HepG2 (cell line): ENCODE results near the gene PLD2. TPM values are rescaled to one million over a fixed set of nuclear protein-coding genes. Genes with fewer than 3 reads are reported as not detected.
A peak's percentile ranks its signal among the peaks of the same experiment; 100 is the strongest.

Experiments
- AGO2 ChIP-seq: fragments of 200-400 bp; formaldehyde crosslinking; optimal IDR thresholded peaks from 2 replicates; pipeline ENCODE3; 2017; ENCODE audit warnings: mild to moderate bottlenecking, low read depth, low read length, moderate library complexity
- CBX2 ChIP-seq, 2 experiments: fragments of 200-600 bp in 1 of 2; sonication (generic); formaldehyde crosslinking in 1 of 2; IDR thresholded peaks; 2 replicates each; pipeline versions ENCODE4 v1.7.0 to v1.8.1; 2018 to 2022; ENCODE audit warnings: low read depth in 2 of 2, low read length in 1 of 2, mild to moderate bottlenecking in 1 of 2, missing genetic modification reagents in 1 of 2
- FOSL1 ChIP-seq: sonication (generic); formaldehyde crosslinking; IDR thresholded peaks from 2 replicates; pipeline ENCODE4 v1.9.0; 2021; ENCODE audit warnings: missing genetic modification reagents, borderline replicate concordance
- GATA4 ChIP-seq: sonication (generic); IDR thresholded peaks from 2 replicates; pipeline ENCODE4 v1.6.1; 2016; ENCODE audit warnings: antibody characterized with exemption, low read depth, borderline replicate concordance
- HMGA1 ChIP-seq: sonication (generic); formaldehyde crosslinking; conservative IDR thresholded peaks from 2 replicates; pipeline ENCODE4 v1.4.0; 2020; ENCODE audit warnings: missing genetic modification reagents
- KLF11 ChIP-seq: IDR thresholded peaks from 2 replicates; pipeline ENCODE4 v1.6.1; 2016; ENCODE audit warnings: missing compliant biosample characterization
- KLF12 ChIP-seq: sonication (generic); formaldehyde crosslinking; IDR thresholded peaks from 2 replicates; pipeline ENCODE4 v1.4.0; 2020; ENCODE audit warnings: missing genetic modification reagents, borderline replicate concordance
- KLF15 ChIP-seq: sonication (generic); formaldehyde crosslinking; IDR thresholded peaks from 2 replicates; pipeline ENCODE4 v1.8.1; 2023; ENCODE audit warnings: borderline replicate concordance, mild to moderate bottlenecking, inconsistent platforms, missing genetic modification reagents, mixed read lengths
- MBD4 ChIP-seq: IDR thresholded peaks from 2 replicates; pipeline ENCODE4 v1.6.1; 2012; ENCODE audit warnings: low read length, inconsistent platforms, borderline replicate concordance
- MED8 ChIP-seq: sonication (generic); formaldehyde crosslinking; IDR thresholded peaks from 2 replicates; pipeline ENCODE4 v1.8.1; 2023; ENCODE audit warnings: mild to moderate bottlenecking, missing genetic modification reagents; ENCODE audit not compliant: insufficient replicate concordance
- PTBP1 ChIP-seq: fragments of 200-400 bp; formaldehyde crosslinking; IDR thresholded peaks from 2 replicates; pipeline ENCODE4 v1.6.1; 2018; ENCODE audit warnings: low read length, low read depth; ENCODE audit not compliant: poor library complexity, severe bottlenecking
- RELA ChIP-seq: sonication (generic); formaldehyde crosslinking; IDR thresholded peaks from 2 replicates; pipeline ENCODE4 v1.4.0; 2020; ENCODE audit warnings: missing genetic modification reagents
- SMAD1 ChIP-seq: sonication (generic); formaldehyde crosslinking; IDR thresholded peaks from 2 replicates; pipeline ENCODE4 v1.4.0; 2020; ENCODE audit warnings: missing genetic modification reagents, low read depth, mild to moderate bottlenecking, borderline replicate concordance
- SP5 ChIP-seq: IDR thresholded peaks from 2 replicates; pipeline ENCODE4 v1.6.1; 2016; ENCODE audit warnings: low read depth, borderline replicate concordance
- TSC22D2 ChIP-seq: sonication (generic); formaldehyde crosslinking; IDR thresholded peaks from 2 replicates; pipeline ENCODE4 v1.5.1; 2020; ENCODE audit warnings: missing genetic modification reagents, mild to moderate bottlenecking, borderline replicate concordance
- ZBTB42 ChIP-seq: sonication (generic); formaldehyde crosslinking; IDR thresholded peaks from 2 replicates; pipeline ENCODE4 v1.5.0; 2020; ENCODE audit warnings: mild to moderate bottlenecking, missing genetic modification reagents
- ZNF207 ChIP-seq: fragments of 450-650 bp; IDR thresholded peaks from 2 replicates; pipeline ENCODE4 v1.6.1; 2016; ENCODE audit warnings: antibody characterized with exemption, borderline replicate concordance
- ZNF383 ChIP-seq: sonication (generic); formaldehyde crosslinking; IDR thresholded peaks from 2 replicates; pipeline ENCODE4 v1.4.0; 2020; ENCODE audit warnings: missing genetic modification reagents, mild to moderate bottlenecking, borderline replicate concordance
- ZNF644 ChIP-seq: IDR thresholded peaks from 2 replicates; pipeline ENCODE4 v1.6.1; 2016; ENCODE audit warnings: low read depth
- ZNF660 ChIP-seq: sonication (generic); formaldehyde crosslinking; IDR thresholded peaks from 2 replicates; pipeline ENCODE4 v1.5.1; 2020; ENCODE audit warnings: mild to moderate bottlenecking, low read depth, missing genetic modification reagents, borderline replicate concordance
- polyA plus RNA-seq, 8 experiments: library from polyadenylated mRNA; depleted of rRNA in 3 of 8; stranded (reverse) in 7 of 8; unstranded in 1 of 8; fragments of >200 nt; fragmentation: Illumina TruSeq in 4 of 8; extraction: Trizol in 4 of 8; gene quantifications; 2 replicates each; pipeline versions ENCODE4 v1.2.1 to v1.2.3, GENCODE V29; 2011 to 2016; ENCODE audit warnings: low read depth in 4 of 8, missing spikeins in 1 of 8, mixed read lengths in 1 of 8; ENCODE audit not compliant: insufficient read depth in 1 of 8
- total RNA-seq, 5 experiments: library from RNA; depleted of rRNA; stranded (reverse); fragments of >200 nt; fragmentation: Illumina TruSeq; extraction: Trizol; gene quantifications; 2 replicates each; pipeline ENCODE4 v1.2.3, GENCODE V29; 2016; ENCODE audit warnings: low read depth in 1 of 5
- TF ChIP-seq, protein P1 (sequence below): sonication (generic); formaldehyde crosslinking; IDR thresholded peaks from 2 replicates; pipeline ENCODE4 v1.8.0; 2022; ENCODE audit warnings: mild to moderate bottlenecking, missing genetic modification reagents
- TF ChIP-seq, protein P2 (sequence below): sonication (generic); formaldehyde crosslinking; IDR thresholded peaks from 2 replicates; pipeline ENCODE4 v1.5.0; 2020; ENCODE audit warnings: mild to moderate bottlenecking, low read depth, missing genetic modification reagents, borderline replicate concordance
- TF ChIP-seq, protein P3 (sequence below): IDR thresholded peaks from 2 replicates; pipeline ENCODE4 v1.6.1; 2016; ENCODE audit warnings: low read depth, borderline replicate concordance
- TF ChIP-seq, protein P4 (sequence below): sonication (generic); formaldehyde crosslinking; IDR thresholded peaks from 2 replicates; pipeline ENCODE4 v1.8.0; 2022; ENCODE audit warnings: mild to moderate bottlenecking, missing genetic modification reagents, moderate library complexity
- TF ChIP-seq, protein P5 (sequence below): IDR thresholded peaks from 2 replicates; pipeline ENCODE4 v1.6.1; 2012; ENCODE audit warnings: low read depth, low read length, improper control_type of control experiment

PLD2 gene
- total and polyA plus RNA-seq, 2 of the 13 experiments (the other 11 are each of a cell fraction or from before 2014, with no cell fraction given), result 13.4 to 29.7 TPM

DNA sequence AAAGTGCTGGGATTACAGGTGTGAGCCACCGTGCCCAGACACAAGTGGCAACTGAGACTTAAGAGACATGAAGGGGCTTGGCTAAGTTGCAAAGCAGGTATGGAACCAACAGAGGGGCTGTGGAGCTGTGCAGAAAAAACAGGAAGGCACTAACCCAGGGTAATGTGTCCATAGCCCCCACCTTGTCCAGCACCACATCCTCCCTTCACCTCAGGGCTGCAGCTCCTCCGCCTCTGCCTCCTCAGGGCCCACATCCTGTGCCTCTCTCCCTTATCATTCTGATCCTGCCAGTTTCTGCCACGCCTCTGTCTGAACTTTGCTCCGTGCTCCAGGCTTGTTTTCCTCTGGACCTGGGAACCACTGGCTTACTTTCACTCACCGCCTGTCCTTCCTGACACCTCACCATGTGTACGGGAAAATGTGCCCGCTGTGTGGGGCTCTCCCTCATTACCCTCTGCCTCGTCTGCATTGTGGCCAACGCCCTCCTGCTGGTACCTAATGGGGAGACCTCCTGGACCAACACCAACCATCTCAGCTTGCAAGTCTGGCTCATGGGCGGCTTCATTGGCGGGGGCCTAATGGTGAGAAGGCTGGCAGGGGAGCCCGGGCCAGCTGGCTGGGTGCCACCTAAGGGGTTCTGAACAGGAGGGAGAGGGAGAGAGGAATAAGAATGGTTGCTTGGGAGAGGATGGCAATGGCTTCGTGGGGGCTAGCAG is 35.3 kb upstream of the PLD2 start, which contains the start of gene TM4SF5 (continued):
- TF ChIP-seq, protein P1, sequence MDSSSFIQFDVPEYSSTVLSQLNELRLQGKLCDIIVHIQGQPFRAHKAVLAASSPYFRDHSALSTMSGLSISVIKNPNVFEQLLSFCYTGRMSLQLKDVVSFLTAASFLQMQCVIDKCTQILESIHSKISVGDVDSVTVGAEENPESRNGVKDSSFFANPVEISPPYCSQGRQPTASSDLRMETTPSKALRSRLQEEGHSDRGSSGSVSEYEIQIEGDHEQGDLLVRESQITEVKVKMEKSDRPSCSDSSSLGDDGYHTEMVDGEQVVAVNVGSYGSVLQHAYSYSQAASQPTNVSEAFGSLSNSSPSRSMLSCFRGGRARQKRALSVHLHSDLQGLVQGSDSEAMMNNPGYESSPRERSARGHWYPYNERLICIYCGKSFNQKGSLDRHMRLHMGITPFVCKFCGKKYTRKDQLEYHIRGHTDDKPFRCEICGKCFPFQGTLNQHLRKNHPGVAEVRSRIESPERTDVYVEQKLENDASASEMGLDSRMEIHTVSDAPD (CRISPR knock-in tag), result peak; percentile 81; the same call in 1 of the 2 replicates
- TF ChIP-seq AGO2, result peak; percentile 60
- no peak for TF ChIP-seq HMGA1 (CRISPR knock-in tag)
- peak; percentile 85; the same call in 1 of the 2 replicates for TF ChIP-seq KLF12 (CRISPR knock-in tag)
- TF ChIP-seq, protein P2, sequence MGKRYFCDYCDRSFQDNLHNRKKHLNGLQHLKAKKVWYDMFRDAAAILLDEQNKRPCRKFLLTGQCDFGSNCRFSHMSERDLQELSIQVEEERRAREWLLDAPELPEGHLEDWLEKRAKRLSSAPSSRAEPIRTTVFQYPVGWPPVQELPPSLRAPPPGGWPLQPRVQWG (CRISPR knock-in tag), result no peak
- TF ChIP-seq ZNF383 (CRISPR knock-in tag), result no peak
- no peak for TF ChIP-seq SMAD1 (CRISPR knock-in tag)
- TF ChIP-seq, protein P3, sequence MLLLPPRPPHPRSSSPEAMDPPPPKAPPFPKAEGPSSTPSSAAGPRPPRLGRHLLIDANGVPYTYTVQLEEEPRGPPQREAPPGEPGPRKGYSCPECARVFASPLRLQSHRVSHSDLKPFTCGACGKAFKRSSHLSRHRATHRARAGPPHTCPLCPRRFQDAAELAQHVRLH (CRISPR knock-in tag), result peak; percentile 93; the same call in 1 of the 2 replicates
- no peak for TF ChIP-seq CBX2 (IDR thresholded peaks at IDR 0.05; ENCODE audit: low read depth, low read length)
- no peak for TF ChIP-seq CBX2 (CRISPR knock-in tag; IDR thresholded peaks at IDR 0.05; ENCODE audit: low read depth)
- TF ChIP-seq GATA4, result peak; percentile 57
- TF ChIP-seq RELA, result no peak
- no peak for TF ChIP-seq ZNF207
- TF ChIP-seq, protein P4, sequence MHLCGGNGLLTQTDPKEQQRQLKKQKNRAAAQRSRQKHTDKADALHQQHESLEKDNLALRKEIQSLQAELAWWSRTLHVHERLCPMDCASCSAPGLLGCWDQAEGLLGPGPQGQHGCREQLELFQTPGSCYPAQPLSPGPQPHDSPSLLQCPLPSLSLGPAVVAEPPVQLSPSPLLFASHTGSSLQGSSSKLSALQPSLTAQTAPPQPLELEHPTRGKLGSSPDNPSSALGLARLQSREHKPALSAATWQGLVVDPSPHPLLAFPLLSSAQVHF, result no peak
- 0 out of 2 replicates have a peak, but pooled peaks have one; percentile 11 for TF ChIP-seq FOSL1 (CRISPR knock-in tag)
- TF ChIP-seq MBD4, result no peak
- peak; percentile 63; the same call in 1 of the 2 replicates for TF ChIP-seq ZBTB42 (CRISPR knock-in tag)
- peak; percentile 99 for TF ChIP-seq SP5 (CRISPR knock-in tag)
- no peak for TF ChIP-seq PTBP1
- peak; percentile 88; the same call in 1 of the 2 replicates for TF ChIP-seq KLF11 (CRISPR knock-in tag)
- TF ChIP-seq KLF15 (CRISPR knock-in tag), result no peak
- peak; percentile 60; the same call in 1 of the 2 replicates for TF ChIP-seq ZNF644 (CRISPR knock-in tag)
- TF ChIP-seq ZNF660 (CRISPR knock-in tag), result no peak
- 0 out of 2 replicates have a peak, but pooled peaks have one; percentile 47 for TF ChIP-seq TSC22D2 (CRISPR knock-in tag)
- TF ChIP-seq MED8 (CRISPR knock-in tag), result peak; percentile 72
- TF ChIP-seq, protein P5, sequence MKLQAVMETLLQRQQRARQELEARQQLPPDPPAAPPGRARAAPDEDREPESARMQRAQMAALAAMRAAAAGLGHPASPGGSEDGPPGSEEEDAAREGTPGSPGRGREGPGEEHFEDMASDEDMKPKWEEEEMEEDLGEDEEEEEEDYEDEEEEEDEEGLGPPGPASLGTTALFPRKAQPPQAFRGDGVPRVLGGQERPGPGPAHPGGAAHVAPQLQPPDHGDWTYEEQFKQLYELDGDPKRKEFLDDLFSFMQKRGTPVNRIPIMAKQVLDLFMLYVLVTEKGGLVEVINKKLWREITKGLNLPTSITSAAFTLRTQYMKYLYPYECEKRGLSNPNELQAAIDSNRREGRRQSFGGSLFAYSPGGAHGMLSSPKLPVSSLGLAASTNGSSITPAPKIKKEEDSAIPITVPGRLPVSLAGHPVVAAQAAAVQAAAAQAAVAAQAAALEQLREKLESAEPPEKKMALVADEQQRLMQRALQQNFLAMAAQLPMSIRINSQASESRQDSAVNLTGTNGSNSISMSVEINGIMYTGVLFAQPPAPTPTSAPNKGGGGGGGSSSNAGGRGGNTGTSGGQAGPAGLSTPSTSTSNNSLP, result no peak; the same call in 1 of the 2 replicates
